ENCODE data around the gene BNIPL. TPM values are rescaled to one million over a fixed set of nuclear protein-coding genes. Genes with fewer than 3 reads are reported as not detected.

BNIPL gene
- total and polyA plus RNA-seq, 2 of the 8 experiments (the other 6 are each of a cell fraction or from before 2014, with no cell fraction given): 2.4 to 3.3 TPM

DNA sequence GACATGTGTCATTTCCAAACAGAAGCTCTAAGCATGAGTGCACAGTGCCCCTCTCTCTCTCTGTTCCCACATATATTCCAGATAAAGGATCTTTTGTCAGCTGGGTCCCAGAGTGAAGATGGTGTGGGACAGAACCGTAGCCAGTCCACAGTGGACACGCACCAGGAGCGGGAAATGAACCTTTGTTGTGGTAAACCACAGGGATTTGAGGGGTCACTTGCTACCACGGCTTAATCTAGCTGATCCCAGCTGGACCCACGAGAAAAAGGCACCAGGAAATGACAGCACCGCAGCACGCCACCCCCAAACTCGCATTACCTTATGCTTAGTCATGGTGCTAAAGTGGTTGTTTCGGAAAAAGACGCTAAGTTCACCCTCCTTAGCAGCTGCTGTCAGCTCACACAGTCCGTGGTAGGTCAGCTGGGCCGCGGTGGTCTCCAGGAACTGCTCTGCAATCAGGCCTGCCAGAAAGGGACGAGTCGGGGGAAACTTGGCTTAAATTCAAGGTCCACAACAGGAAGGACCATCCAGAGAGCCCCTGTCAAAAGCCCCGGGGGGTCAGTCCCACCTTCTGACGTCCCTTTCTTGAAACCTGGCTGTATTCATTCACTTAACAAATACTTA lies 37.2 kb upstream of the BNIPL start:
- no peak overlapping the region for H3K4me3 ChIP-seq (ENCODE audit: extremely low read depth in 1 of 4, insufficient read depth in 2 of 4, low read depth in 3 of 4, low read length in 4 of 4)
- no peak for FAIRE-seq
- TF ChIP-seq BCL11A (IDR thresholded peaks at IDR 0.05; ENCODE audit: low read depth in 2 of 2, low read length in 2 of 2) (no peak), BACH1 (IDR thresholded peaks at IDR 0.05; ENCODE audit: low read length) (no peak), SIX5 (IDR thresholded peaks at IDR 0.05; ENCODE audit: low read depth, low read length) (no peak), POLR2A (IDR thresholded peaks at IDR 0.05; ENCODE audit: control extremely low read depth in 1 of 2, low read depth in 2 of 2, low read length in 2 of 2) (no peak), PHF8 (conservative IDR thresholded peaks at IDR 0.05; ENCODE audit: low read depth, low read length) (no peak), POU5F1 (IDR thresholded peaks at IDR 0.05; ENCODE audit: low read depth, low read length) (no peak), TAF7 (optimal IDR thresholded peaks at IDR 0.05; ENCODE audit: borderline replicate concordance, low read depth, low read length) (no peak), SP1 (IDR thresholded peaks at IDR 0.05; ENCODE audit: low read depth, low read length) (no peak), RNF2 (IDR thresholded peaks at IDR 0.05; ENCODE audit: borderline replicate concordance, low read depth, low read length, missing control alignments, poor library complexity, severe bottlenecking) (no peak), JUND (IDR thresholded peaks at IDR 0.05; ENCODE audit: low read length) (no peak), KDM1A (IDR thresholded peaks at IDR 0.05; ENCODE audit: borderline replicate concordance, low read length) (no peak)
- TF ChIP-seq, protein P1, sequence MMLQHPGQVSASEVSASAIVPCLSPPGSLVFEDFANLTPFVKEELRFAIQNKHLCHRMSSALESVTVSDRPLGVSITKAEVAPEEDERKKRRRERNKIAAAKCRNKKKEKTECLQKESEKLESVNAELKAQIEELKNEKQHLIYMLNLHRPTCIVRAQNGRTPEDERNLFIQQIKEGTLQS (IDR thresholded peaks at IDR 0.05; ENCODE audit: insufficient read depth, low read depth, low read length): no peak

More for the DNA sequence above, 37.2 kb upstream of the BNIPL start:
- Histone ChIP-seq H3K14ac (ENCODE audit: insufficient read length) (no peak overlapping the region), H3K79me1 (ENCODE audit: low read depth, low read length) (no peaks in the 10 kb centered on the region), H3K18ac (ENCODE audit: extremely low read depth, low read length) (no peak overlapping the region), H2BK5ac (ENCODE audit: low read depth, low read length) (no peak overlapping the region), H4K91ac (replicated peaks; ENCODE audit: insufficient read length, low read length) (no peak overlapping the region), H3K4me2 (ENCODE audit: insufficient read depth in 1 of 2, low read depth in 2 of 2, low read length in 2 of 2) (no peak overlapping the region), H3K36me3 (ENCODE audit: control insufficient read depth in 2 of 4, insufficient read depth in 4 of 4, low read length in 3 of 4) (peaks cover 0 to 7% (median 5%) of the 10 kb centered on the region in 4 experiments; a peak in 6 of 8 replicates), H2BK15ac (ENCODE audit: low read length) (no peak overlapping the region), H4K8ac (ENCODE audit: extremely low read depth, insufficient read depth, low read length) (no peak overlapping the region; the same call in 1 of the 2 replicates), H2BK12ac (ENCODE audit: low read depth, low read length) (no peak overlapping the region), H3K4me1 (replicated peaks in 1 of 4; ENCODE audit: control insufficient read depth in 3 of 4, insufficient read depth in 4 of 4, low read length in 3 of 4) (peaks cover 0 to 4% (median 0%) of the 10 kb centered on the region in 4 experiments; a peak in 1 of 7 replicates), H3K56ac (replicated peaks; ENCODE audit: insufficient read length, low read depth, low read length) (no peak overlapping the region), H3K79me2 (ENCODE audit: control insufficient read depth in 1 of 2, insufficient read depth in 2 of 2, low read length in 2 of 2) (no peaks in the 10 kb centered on the region), H3K4ac (replicated peaks; ENCODE audit: insufficient read length, low read depth, low read length) (no peak overlapping the region), H2AFZ (ENCODE audit: low read length) (no peak overlapping the region), H4K20me1 (replicated peaks in 1 of 2; ENCODE audit: control insufficient read depth in 1 of 2, insufficient read depth in 2 of 2, low read length in 2 of 2) (no peaks in the 10 kb centered on the region), H4K5ac (ENCODE audit: insufficient read length, low read depth, low read length) (no peak overlapping the region), H2BK120ac (replicated peaks; ENCODE audit: low read depth, low read length) (no peak overlapping the region), H2BK20ac (ENCODE audit: low read length) (no peak overlapping the region), H2AK5ac (ENCODE audit: low read depth, low read length) (no peak overlapping the region), H3K9me3 (ENCODE audit: insufficient read depth in 2 of 2, low read depth in 1 of 2, low read length in 1 of 2) (no peaks in the 10 kb centered on the region), H3K9ac (replicated peaks in 1 of 4; ENCODE audit: extremely low read depth in 1 of 4, low read depth in 3 of 4, low read length in 3 of 4) (no peak overlapping the region), H3K23ac (ENCODE audit: insufficient read length) (no peak overlapping the region), H3K23me2 (ENCODE audit: low read depth, low read length) (no peaks in the 10 kb centered on the region), H3K27ac (ENCODE audit: low read depth, low read length) (no peak overlapping the region), H3K27me3 (replicated peaks in 1 of 4; ENCODE audit: control insufficient read depth in 3 of 4, extremely low read depth in 1 of 4, insufficient read depth in 3 of 4, low read length in 3 of 4) (no peaks in the 10 kb centered on the region)
- WGBS, 2 experiments (ENCODE audit: extremely low coverage in 1 of 2, insufficient coverage in 1 of 2, insufficient read length in 1 of 2, insufficient replicate concordance in 2 of 2, low coverage in 1 of 2, low lambda C conversion rate in 2 of 2, missing lambda C conversion rate in 1 of 2): 94% methylated on average over 16 of the region's 17 CpGs; no CpG with 5 or more reads in 1 of the 2 experiments
- ChIA-PET CTCF (ENCODE audit: partially characterized antibody) (interaction anchor here (0.6 to 7.0 kb wide), 8 partner anchors 17 to 157 kb away, joined by 3 to 183 read pairs (median 4); partner anchors contain the start of genes ANXA9, CERS2 and TNFAIP8L2), POLR2A (ENCODE audit: partially characterized antibody) (interaction anchor here (0.6 to 6.3 kb wide), 3 partner anchors 17 to 51 kb away, joined by 4 to 44 read pairs (median 11); partner anchors contain the start of genes ANXA9 and CERS2)
- no peak for DNase-seq (ENCODE audit: low read depth in 1 of 2, low spot score in 2 of 2)

Measured in H1 (cell line).